HG03025 (cell line): ENCODE data around the gene SRGAP2B.
"Not testable (repeated sequence)": the region's sequence is repeated elsewhere in the genome, so short reads cannot be mapped to it uniquely, and the experiment has no call there.

ENCODE experiments used
- ATAC-seq: cut with Tn5 transposase; IDR thresholded peaks from one replicate; pipeline ENCODE4 v1.9.1; 2021; ENCODE audit warnings: mild to moderate bottlenecking, moderate library complexity; ENCODE audit not compliant: unreplicated experiment, low FRiP score

The SRGAP2B gene

GRCh38 chr1:144917154-144918026 lies 177.7 kb downstream of the SRGAP2B start:
- not testable (repeated sequence) for ATAC-seq

- not testable (repeated sequence) for ATAC-seq
Observed at GRCh38 chr1:144913977-144914734, 181.0 kb downstream of the SRGAP2B start.

DNA sequence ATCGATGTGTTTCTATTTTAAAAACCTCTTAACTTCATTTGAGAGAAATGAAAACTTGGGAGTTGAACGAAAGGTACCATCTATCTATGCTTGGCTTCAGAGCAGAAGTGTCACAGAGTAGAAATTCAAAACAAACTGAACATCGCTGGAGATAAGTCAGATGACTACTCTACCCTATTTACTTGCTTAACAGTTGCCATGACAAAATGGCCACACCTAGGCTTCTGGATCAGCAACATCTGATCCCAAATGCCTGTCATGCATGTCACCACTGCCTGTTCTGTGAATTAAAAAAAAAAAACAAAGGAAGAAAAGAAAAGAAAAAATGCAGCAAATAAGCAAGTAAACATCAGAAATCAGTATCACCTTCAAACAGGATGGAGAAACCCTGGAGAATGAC lies 181.7 kb downstream of the SRGAP2B start:
- not testable (repeated sequence) for ATAC-seq

DNA sequence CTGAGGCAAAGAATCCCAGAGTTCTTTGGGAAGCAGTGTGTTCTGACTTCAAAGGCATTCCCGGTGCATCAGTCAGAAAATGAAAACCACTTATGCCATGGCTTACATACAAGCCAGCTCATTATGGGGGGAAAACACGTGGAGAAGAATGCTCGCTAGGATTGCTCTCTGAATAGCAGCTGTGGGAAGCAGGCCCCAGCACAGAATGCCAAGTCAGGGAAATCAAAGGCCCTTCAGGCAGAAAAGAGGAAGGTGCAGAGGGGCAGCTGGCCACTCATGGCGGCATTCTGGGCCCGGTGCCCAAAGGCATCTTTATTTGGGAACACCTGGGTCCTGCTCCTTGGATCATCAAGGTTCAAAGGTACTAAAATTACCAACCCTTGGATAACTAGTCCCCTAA lies 184.4 kb downstream of the SRGAP2B start:
- not testable (repeated sequence) for ATAC-seq

DNA sequence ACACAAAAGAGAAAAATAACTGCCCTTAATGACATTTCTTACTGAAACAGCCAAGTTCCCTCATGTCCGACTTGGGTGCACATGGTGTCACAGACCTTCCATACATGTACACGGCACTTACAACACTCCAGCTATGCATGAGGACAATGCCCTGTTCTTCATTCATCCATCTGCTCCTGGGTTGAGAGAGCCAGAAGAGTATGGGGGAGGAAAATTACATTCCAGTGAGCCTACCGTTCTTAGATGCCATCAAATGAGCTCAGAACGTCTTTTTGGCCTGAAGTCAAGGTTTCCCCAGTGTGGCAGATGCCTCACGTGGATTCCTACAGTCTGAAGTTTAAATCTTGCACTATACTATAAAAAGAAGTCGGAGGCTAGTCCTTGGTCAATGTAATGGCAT lies 194.3 kb downstream of the SRGAP2B start:
- not testable (repeated sequence) for ATAC-seq

- ATAC-seq = not testable (repeated sequence)
Observed at GRCh38 chr1:144894454-144895201, 200.5 kb downstream of the SRGAP2B start.

GRCh38 chr1:144893710-144894438 lies 201.3 kb downstream of the SRGAP2B start:
- ATAC-seq = not testable (repeated sequence)

GRCh38 chr1:144893062-144893461 lies 202.1 kb downstream of the SRGAP2B start:
- not testable (repeated sequence) for ATAC-seq

GRCh38 chr1:144889450-144890115 lies 205.5 kb downstream of the SRGAP2B start:
- ATAC-seq = not testable (repeated sequence)

GRCh38 chr1:144883022-144883421 lies 212.1 kb downstream of the SRGAP2B start:
- not testable (repeated sequence) for ATAC-seq

DNA sequence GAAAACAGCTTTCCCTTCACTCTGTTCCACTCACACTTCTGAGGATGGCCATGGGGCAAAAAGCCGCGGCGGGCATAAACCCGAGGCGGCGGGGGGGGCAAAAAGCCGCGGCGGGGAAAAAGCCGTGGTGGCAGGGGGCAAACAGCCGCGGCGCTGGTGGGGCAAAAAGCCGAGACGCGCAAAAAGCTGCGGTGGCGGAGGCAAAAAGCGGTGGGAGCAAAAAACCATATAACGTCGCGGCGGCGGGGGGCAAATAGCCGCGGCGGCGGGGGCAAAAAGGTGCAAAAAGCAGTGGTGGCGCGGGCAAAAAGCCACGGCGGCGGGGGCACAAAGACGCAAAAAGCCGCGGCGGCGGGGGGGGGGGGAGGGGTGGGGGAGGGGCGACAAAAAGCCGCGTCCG lies 212.8 kb downstream of the SRGAP2B start:
- not testable (repeated sequence) for ATAC-seq

GRCh38 chr1:144858607-144859006 lies 236.5 kb downstream of the SRGAP2B start:
- not testable (repeated sequence) for ATAC-seq
